ENCODE data around the gene RERE. TPM values are rescaled to one million over a fixed set of nuclear protein-coding genes. Genes with fewer than 3 reads are reported as not detected.

The RERE gene
- polyA plus RNA-seq, 1 experiment: 14.3 TPM

- peaks cover 20% of the 10 kb centered on the region for H3K9me3 ChIP-seq (ENCODE audit: control insufficient read depth, insufficient read depth, low read length)
- no peak for DNase-seq (ENCODE audit: low read depth, low spot score)
- H3K4me3 ChIP-seq (ENCODE audit: low read depth, low read length): no peak overlapping the region
- ChIA-PET CTCF (no interaction called here), POLR2A (no interaction called here)
- TF ChIP-seq, protein P1, sequence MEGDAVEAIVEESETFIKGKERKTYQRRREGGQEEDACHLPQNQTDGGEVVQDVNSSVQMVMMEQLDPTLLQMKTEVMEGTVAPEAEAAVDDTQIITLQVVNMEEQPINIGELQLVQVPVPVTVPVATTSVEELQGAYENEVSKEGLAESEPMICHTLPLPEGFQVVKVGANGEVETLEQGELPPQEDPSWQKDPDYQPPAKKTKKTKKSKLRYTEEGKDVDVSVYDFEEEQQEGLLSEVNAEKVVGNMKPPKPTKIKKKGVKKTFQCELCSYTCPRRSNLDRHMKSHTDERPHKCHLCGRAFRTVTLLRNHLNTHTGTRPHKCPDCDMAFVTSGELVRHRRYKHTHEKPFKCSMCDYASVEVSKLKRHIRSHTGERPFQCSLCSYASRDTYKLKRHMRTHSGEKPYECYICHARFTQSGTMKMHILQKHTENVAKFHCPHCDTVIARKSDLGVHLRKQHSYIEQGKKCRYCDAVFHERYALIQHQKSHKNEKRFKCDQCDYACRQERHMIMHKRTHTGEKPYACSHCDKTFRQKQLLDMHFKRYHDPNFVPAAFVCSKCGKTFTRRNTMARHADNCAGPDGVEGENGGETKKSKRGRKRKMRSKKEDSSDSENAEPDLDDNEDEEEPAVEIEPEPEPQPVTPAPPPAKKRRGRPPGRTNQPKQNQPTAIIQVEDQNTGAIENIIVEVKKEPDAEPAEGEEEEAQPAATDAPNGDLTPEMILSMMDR (IDR thresholded peaks at IDR 0.05; ENCODE audit: low read depth, low read length): no peak
- no peak overlapping the region for H3K27ac ChIP-seq (ENCODE audit: low read depth, low read length)
- H3K27me3 ChIP-seq (ENCODE audit: control insufficient read depth, insufficient read depth, low read length): no peaks in the 10 kb centered on the region
These were observed 478.2 kb downstream of the RERE start for GRCh38 chr1:8339203-8339600.

DNA sequence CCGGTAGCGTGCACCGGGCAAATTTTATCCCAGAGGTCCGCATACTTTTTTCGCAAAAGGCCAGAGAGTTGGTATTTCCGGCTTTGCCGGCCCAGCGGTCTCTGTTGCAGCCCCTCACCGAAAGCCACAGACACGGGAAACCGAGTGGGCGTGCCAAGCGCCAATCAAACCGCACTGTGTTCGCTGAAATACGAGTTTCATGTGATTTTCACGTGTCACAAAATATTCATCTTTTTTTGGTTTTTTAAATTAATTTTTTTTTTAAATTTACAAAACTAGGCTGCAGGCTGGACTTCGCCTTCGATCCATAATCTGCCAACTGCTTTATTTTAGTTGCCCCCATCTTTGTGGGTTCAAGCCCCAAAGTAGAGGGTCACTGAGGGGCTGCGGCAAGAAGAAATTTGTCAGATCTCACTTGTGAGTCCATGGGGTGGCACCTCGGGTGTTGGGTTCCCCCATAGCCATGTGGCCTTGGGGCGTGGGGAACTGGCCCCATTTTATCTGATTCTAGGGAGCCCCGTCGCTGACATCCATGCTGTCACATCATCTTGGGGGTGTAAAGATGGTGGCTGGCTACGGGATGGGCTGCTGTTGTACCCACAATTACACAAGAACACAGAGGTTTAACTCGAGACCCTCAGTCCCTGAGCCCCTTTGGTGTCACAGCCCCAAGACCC is 478.8 kb downstream of the RERE start:
- DNase-seq (ENCODE audit: low read depth, low spot score): no peak
- H3K9me3 ChIP-seq (ENCODE audit: control insufficient read depth, insufficient read depth, low read length): peaks cover 20% of the 10 kb centered on the region
- CTCF ChIA-PET: interaction anchor here (1.6 kb wide), 1 partner anchor 363 kb away, joined by 4 read pairs; no protein-coding TSS in a partner anchor
- no peaks in the 10 kb centered on the region for H3K27me3 ChIP-seq (ENCODE audit: control insufficient read depth, insufficient read depth, low read length)
- H3K27ac ChIP-seq (ENCODE audit: low read depth, low read length): no peak overlapping the region
- POLR2A ChIA-PET: no interaction called here
- TF ChIP-seq, protein P1 (IDR thresholded peaks at IDR 0.05; ENCODE audit: low read depth, low read length): no peak
- no peak overlapping the region for H3K4me3 ChIP-seq (ENCODE audit: low read depth, low read length)

- TF ChIP-seq, protein P1 (IDR thresholded peaks at IDR 0.05; ENCODE audit: low read depth, low read length): no peak
- DNase-seq (ENCODE audit: low read depth, low spot score): no peak
- H3K9me3 ChIP-seq (ENCODE audit: control insufficient read depth, insufficient read depth, low read length): peaks cover 20% of the 10 kb centered on the region
- H3K27me3 ChIP-seq (ENCODE audit: control insufficient read depth, insufficient read depth, low read length): no peaks in the 10 kb centered on the region
- no peak overlapping the region for H3K27ac ChIP-seq (ENCODE audit: low read depth, low read length)
- H3K4me3 ChIP-seq (ENCODE audit: low read depth, low read length): no peak overlapping the region
- ChIA-PET POLR2A (no interaction called here), CTCF (interaction anchor here (1.6 kb wide), 1 partner anchor 362 kb away, joined by 4 read pairs; no protein-coding TSS in a partner anchor)
These were observed 479.5 kb downstream of the RERE start for GRCh38 chr1:8337776-8338525.

DNA sequence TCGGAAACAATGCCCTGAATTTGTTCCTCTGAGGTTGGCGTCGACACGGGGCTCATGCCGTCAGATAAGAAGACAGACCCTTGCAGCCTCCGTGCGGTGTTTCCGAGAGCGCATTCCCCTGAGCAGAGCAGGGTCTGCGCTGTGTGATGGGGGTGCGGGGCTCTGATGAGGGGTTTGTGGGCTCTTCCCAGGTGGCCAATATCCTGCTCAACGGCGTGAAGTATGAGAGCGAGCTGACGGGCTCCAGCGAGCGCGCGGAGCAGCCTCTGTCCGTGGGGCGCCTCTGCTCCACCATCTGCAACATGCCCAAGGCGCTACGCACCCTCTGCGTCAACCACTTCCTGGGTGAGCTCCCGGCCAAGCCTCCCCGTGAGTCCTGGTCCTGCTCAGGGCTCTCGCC is 482.2 kb downstream of the RERE start:
- Histone ChIP-seq H3K27me3 (ENCODE audit: control insufficient read depth, insufficient read depth, low read length) (no peaks in the 10 kb centered on the region), H3K9me3 (ENCODE audit: control insufficient read depth, insufficient read depth, low read length) (peaks cover 20% of the 10 kb centered on the region), H3K4me3 (ENCODE audit: low read depth, low read length) (no peak overlapping the region), H3K27ac (ENCODE audit: low read depth, low read length) (no peak overlapping the region)
- ChIA-PET CTCF (no interaction called here), POLR2A (no interaction called here)
- TF ChIP-seq, protein P1 (IDR thresholded peaks at IDR 0.05; ENCODE audit: low read depth, low read length): no peak
- no peak for DNase-seq (ENCODE audit: low read depth, low spot score)

All from AG04450 (cell line).